ENCODE results near the gene OR52N2.

OR52N2 gene

DNA sequence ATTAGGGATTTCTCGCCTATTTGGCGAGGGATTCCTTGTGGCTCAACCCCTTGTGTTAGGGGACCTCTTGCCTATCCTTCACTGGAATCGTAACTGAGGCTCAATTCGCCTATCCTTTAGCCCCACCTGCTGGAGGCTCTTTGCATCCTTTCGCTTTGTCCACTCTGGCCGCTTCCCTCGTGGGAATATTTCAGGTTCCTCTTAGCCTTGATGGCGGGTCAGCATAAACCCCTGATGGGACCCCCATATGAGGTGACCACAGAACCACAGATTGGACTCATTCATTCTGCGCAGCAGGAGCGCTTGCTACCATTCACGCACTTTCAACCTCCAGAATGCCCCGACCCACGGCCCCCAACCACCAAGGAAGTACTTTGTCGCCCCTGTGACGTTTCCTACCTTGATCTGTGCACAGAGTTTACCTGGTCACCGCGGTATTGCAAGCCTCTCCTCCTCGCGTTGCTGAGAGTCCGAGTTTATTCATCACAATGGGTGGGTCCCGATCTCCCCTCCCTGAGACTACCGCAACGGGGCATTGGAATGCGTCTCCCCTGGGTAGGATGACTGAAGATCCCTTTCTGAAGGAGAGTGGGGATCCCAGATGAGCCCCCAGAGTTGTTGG, at the start of gene OR52N2:
Gene OR52N2 (plus strand): TSS at position 425 of the 622 bp plus-strand sequence. CDS start 11,412 bp downstream, outside the sequence.
- DNase-seq (ENCODE audit: low spot score), result peak; percentile 85

DNA sequence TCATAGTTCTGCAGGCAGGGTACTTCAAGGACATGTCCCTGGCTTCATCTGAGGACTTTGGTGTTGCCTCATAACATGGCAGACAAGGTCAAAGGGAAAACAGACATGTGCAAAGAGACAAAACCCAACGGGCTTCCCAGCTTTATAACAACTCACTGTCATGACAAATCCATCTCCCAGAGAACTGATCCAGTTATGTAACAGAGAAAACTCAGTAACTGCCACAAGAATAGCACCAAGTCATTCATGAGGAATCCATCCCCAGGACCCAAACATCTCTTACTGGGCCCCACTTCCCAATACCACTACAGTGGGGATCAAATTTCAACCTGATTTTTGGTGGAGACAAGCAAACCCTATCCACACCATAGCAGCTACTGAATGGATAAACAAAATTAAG, 41.7 kb upstream of the OR52N2 start:
- DNase-seq (ENCODE audit: low spot score), result no peak

DNA sequence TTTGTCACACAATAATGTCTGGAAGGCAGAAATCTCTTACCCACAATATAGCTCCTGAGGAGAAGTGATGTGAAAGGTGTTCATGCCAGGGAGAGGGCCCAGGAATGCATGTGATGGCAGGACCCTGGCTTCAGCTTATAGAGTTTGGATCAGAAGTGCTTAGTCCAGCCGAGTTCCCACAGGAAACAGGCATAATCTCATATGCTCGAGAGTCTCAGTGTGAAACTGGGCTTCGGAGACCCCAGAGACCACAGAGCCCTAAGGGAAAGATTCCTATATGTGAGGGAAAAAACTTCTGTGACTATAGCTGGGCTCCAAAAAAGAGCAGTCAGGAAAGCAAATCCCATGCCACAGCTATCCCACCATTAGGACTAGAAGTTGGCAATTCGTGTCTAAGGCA, 25.5 kb upstream of the OR52N2 start, which contains the start of gene OR52N5:
Gene OR52N5 (minus strand): TSS at position 101 of the 400 bp plus-strand sequence. CDS start 4,721 bp downstream, outside the sequence.
- DNase-seq (ENCODE audit: low spot score), result no peak

DNA sequence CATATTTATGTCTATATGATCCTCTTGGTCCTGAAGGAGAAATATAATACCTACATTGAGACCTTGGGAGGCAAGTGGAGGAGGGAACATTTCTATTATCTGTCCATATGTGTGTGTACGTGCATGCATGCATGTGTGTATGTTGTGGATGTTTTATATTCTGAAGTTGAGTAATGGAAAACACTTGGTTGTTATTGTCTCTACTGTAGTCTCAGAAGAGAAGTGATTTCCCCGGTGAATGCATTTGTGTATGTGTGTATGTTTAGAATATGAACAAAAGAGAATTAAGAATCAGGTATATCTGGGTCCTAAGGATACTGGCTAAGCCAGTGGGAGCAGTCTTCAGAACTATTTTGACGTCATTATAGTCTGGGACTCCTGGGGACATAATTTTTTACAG, 17.6 kb upstream of the OR52N2 start, which contains the start of gene OR52N1:
Gene OR52N1 (minus strand): TSS at position 101 of the 400 bp plus-strand sequence. CDS start 2,449 bp downstream, outside the sequence.
- DNase-seq (ENCODE audit: low spot score), result no peak

DNA sequence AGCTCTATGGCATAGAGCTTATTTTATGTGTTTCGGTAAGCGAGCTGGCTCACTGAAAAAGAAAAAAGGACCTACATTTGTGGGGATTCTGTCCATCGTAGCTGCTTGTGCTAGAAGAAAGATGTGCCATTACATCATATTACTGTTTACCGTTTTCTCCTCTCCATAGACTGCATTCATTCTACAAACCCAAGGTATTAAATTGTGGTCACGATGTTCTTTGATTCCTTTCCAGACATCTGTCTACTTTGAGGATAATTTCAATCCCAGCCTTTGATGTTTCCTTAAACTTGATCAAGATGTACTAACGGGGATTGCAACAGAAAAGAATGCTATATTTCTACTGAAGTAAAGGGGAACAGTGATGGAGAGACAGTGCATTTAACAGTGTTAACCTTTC, 12.2 kb upstream of the OR52N2 start:
- DNase-seq (ENCODE audit: low spot score), result no peak

DNA sequence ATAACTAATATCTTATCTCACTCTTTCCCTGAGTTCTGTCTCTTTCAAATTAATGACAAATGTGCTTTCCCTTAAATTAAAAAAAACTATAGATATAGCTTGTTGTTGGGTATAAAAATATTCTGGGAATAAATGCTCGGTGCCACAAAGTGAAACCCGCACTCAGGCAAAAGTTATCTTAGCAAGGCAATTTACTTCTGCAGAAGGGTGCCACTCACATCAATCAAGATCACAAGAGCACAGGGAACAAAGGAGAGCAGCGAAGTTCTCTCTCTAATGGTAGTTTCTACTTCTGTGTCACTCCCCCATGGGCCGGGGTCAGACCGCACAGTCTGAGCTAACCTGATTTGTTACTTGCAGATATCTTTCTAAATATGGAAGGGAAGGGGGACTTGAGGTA, 4.7 kb upstream of the OR52N2 start:
- no peak for DNase-seq (ENCODE audit: low spot score)

DNA sequence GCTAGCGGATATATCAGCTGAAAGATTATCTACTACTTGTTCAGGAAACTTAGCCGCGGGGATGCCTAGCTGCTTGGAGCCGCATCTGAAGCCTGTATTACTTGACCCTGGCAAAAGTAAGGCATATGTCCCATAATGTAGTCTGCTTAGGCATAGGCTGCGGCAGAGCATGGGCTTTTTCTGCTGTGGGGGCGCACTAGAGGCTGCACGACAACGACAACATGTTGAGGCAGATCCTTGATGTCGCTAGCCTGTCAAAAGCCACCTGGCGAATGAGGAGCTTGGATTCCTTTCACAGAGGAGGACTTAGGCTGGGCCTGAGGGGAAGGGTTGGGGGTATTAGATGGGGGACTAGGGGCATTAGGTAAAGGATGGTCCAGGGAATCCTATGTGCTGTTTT, 1.1 kb upstream of the OR52N2 start:
- peak; percentile 50 for DNase-seq (ENCODE audit: low spot score)

DNA sequence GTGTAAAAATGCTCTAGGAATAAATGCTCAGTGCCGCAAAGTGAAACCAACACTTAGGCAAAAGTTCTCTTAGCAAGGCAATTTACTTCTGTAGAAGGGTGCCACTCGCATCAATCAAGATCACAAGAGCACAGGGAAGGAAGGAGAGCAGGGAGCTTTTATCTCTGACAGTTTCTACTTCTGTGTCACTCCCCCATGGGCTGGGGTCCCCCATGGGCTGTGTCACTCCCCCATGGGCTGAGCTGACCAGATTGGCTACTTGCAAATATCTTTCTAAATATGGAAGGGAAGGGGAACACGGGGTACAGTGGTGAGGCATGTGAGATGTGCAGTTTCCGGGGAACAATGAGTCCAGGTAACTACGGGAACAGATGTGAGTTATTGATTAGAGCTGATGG, 397 bp downstream of the OR52N2 start:
- DNase-seq (ENCODE audit: low spot score), result no peak

DNA sequence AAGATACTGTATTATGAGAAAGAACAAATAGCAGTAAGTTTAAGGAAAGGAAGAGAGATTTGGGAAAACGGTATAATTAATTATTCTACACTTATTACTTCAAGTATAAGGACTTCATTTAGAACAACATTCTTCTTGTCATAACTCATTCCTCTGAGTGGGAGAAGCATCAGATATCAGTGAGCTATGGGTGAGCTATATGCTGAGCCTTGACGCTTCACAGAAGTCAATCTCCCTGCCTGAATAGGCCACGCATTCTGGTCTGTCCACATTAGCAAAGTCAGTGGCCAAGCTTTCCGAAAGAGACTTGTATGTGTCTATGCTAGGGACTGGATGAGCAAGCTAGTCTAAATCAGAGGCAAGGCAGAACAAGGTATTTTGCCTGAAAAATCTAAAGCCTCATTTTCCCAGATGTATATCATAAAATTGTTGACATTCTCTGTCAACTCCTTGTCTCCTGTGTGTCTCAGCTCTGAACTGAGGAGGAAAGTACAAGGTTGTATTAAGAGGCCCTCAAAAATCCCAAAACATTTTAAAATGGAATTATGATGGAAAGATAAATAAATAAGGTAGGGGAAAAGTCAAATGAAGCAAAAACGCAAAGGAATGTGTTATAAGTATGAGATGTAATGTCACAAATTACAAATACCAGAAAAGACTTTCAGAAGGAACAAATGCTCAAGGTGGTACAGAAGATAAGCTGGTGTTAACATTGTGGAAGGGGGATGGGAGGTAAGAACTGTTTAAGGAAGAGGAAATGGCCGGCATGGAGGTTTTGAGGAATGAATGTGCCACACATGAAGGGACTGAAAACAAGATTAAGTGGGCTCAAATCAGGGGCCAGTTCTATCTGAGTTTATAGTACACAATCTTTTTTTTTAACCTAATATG, 1.4 kb downstream of the OR52N2 start:
- no peak for DNase-seq (ENCODE audit: low spot score)

DNA sequence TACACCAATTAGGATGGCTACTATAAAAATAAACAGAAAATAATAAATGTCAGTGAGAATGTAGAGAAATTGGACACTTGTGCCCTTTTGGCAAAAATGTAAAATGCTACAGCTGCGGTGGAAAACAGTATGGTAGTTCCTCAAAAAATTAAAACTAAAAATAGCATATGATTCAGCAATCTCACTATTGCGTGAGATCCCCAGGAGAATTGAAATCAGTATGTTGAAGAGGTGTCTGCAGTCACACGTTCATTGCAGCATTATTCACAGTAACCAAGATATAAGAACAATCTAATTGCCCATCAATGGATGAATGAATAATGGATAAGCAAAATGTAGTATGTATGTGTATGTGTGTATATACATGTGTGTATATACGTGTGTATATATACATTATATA, 6.8 kb downstream of the OR52N2 start:
- DNase-seq (ENCODE audit: low spot score), result no peak

DNA sequence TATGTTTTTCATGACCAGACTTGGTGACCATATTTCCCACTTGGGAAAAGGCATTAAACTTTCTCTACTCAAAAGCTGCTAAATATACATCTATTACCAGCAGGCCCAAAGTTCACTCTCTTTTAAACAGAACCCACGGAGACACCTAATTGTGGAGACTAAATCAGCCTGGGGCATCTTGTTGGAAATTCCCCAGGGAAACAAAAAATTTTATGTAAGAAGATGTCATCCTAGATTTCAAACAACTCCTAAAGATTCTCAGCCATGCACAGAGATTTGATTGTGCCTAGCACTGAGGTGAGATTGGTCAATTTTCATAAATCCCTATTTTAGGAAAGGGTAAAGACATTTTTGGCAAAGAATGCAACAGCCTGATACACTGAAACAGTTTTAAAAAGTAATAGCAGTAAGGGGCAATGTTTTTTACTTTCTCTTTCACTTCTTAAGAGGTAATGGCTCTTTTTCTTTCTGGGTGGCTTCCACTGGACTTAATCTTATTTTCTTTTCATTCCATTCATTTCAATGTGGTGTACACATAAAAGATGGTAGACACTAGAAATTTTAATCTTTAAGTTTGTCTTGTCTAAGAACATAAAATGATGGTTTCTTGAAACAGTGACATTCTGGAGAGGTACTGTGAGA, 9.6 kb downstream of the OR52N2 start:
- no peak for DNase-seq (ENCODE audit: low spot score)

DNA sequence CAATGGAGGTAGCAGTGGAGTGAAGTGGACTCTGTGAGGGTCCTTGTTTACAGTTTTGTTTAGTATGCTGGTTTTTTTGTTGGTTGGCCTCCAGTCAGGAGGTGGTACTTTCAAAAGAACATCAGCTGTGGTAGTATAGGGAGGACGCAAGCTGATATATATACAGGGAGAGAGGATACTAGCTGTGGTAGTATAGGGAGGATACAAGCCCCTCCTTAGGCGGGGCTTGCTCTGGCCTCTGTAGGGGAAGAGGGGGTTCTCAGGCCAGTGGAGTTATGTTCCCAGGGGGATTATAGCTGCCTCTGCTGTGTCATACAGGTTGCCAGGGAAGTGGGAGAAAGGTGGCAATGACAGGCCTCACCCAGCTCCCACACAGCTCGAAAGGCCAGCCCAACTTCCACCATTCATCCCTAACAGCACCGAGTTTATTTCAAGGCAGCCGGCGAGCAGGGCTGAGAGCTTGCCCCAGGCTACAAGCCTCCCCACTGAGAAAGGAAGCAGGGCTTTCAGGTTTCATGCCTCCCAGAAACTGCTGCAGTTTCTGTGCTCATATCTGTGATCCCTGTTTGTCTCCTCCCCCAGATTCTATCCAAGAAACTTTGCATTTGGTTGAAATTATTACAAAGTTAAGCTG, 22.6 kb downstream of the OR52N2 start:
- peak; percentile 60 for DNase-seq (ENCODE audit: low spot score)

DNA sequence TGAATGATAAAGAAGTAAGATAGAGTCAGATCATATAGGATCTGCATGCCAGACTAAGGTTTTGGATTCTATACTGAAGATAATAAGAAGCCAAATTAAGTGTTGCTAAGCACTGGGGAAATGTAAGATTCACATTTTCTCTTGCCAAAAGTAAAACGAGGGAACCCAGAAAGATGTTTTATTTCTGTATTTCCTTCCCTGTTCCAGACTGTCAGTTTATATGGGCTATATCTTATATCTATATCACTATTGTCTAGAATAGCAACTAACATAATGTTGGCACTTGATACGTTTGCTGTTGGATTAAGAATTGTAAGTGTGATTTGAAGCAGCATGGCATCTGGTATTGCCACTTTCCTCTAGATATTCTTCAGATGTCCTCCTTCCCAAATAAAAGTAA, 24.7 kb downstream of the OR52N2 start:
- no peak for DNase-seq (ENCODE audit: low spot score)

DNA sequence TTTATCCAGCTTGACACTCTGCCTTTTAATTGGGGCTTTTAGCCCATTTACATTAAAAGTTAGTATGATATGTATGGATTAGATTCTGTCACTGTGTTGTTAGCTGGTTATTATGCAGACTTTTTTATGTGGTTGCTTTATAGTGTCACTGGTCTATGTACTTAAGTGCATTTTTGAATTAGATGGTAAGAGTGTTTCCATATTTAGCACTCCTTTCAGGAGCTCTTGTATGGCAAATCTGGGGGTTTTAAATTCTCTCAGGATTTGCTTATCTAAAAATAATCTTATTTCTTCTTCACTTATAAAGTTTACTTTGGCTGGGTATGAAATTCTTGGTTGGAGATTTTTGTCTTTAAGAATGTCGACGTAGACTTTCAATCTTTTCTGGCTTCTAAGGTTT, 29.0 kb downstream of the OR52N2 start:
- DNase-seq (ENCODE audit: low spot score), result no peak

DNA sequence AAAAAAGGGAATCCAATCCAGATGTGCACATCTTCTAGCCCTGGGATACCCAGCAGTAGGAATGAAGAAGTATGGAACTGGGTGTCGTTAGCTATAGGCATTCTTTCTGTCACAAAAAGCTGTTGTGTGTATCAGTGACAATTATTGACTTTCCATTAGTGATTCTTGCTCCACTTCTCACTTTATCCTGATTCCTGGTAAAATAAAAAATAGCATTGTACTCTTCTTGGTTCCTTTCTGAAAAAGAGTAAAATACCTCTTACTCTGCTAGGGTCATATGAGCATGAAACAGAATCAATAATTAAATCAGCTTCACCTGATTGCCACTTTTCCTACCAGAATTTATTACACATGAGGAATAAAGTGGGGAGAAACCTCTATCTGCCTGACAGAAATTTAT, 33.1 kb downstream of the OR52N2 start, which contains the start of gene OR52E6:
Gene OR52E6 (minus strand): TSS at position 101 of the 400 bp plus-strand sequence. CDS start 0 bp downstream, at position 101.
- DNase-seq (ENCODE audit: low spot score), result no peak

DNA sequence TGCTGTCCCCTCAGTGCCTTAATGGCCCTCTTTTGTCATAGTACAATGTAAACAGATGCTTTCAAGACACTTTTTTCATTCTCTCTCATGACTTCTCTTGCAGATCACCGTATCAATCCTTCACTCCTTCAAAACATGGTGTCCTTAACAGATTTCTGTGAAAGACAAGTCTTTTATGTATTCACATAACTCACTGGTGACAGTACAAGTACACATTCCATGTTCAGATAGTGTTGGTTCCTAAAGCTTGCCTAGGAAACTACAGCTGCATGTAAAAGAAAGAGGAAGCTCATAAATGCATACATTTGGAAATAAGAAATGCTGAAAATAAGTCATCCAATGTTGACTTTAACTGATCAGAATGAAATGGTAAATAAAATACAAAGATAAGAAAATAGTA, 38.0 kb downstream of the OR52N2 start:
- DNase-seq (ENCODE audit: low spot score), result no peak

DNA sequence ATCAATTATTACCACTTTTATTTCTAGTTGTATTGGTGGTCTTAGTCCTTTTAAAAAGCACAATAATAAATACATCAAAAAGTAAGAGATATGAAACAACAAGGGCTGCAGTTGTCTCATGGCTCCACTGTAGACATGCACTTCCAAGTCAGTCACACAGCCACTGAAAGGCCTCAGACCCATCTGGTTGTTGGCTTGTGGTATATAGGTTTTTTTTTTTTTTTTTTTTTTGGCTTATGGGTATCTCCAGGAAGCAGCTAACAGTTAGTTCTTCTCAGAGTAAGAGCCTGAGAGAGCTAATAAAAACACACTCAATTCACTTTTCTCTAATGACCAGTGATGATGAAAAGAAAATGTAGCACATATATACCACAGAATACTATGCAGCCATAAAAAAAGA, 39.0 kb downstream of the OR52N2 start:
- no peak for DNase-seq (ENCODE audit: low spot score)

DNA sequence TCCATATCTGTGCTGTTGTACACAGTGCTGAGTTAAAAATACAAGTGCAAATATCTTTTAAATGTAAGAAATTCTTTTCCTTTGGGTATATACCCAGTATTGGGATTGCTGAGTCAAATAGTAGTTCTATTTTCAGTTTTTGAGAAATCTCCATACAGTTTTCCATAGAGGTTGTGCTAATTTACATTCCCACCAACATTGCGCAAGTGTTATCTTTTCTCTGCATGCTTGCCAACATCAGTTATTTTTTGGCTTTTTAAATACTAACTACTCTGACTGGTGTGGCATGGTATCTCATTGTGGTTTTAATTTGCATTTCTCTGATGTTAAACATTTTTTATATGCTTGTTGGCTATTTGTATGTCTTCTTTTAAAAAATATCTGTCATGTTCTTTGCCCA, 42.3 kb downstream of the OR52N2 start:
- no peak for DNase-seq (ENCODE audit: low spot score)

DNA sequence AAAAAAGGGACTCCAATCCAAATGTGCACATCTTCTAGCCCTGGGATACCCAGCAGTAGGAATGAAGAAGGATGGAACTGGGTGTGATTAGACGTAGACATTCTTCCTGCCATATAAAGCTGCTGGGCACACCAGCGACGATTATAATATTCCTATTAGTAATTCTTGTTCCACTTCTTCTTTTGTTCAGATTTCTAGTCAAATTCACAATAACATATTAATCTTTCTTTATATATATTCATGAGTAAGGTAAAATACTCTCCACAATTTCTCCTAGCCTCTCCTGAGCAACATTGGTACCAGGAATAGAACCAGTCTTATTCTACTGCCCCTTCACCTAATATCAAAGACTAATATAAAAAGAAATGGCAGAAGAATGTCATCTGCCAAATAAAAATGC, 48.9 kb downstream of the OR52N2 start, which contains the start of gene OR52E8:
Gene OR52E8 (minus strand): TSS at position 101 of the 400 bp plus-strand sequence. CDS start 0 bp downstream, at position 101.
- DNase-seq (ENCODE audit: low spot score), result no peak

DNA sequence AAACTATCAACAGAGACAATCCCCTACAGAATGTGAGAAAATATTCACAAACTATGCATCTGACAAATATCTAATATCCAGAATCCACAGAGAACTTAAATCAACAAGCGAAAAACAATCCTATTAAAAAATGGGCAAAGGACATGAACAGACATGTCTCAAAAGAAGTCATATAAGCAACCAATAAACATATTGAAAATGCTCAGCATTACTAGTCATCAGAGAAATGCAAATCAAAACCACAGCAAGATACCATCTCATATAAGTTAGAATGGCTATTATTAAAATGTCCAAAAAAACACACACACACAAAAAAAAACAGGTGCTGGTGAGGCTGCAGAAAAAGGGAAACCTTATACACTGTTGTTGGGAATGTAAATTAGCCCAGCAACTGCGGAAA, 57.1 kb downstream of the OR52N2 start:
- no peak for DNase-seq (ENCODE audit: low spot score)
